Measurements from ENCODE around the gene RESF1. TPM values are rescaled to one million over a fixed set of nuclear protein-coding genes. Genes with fewer than 3 reads are reported as not detected.

RESF1 gene
- total and polyA plus RNA-seq, 2 donors from 2014 or later: 19.5 to 61.2 TPM

GRCh38 chr12:31985832-31986231, 26.6 kb downstream of the RESF1 start:
- TF ChIP-seq CTCF (IDR thresholded peaks at IDR 0.05; ENCODE audit: borderline replicate concordance, extremely low read depth, insufficient read depth): no peak
- no peak overlapping the region for H3K4me3 ChIP-seq (ENCODE audit: low read length in 3 of 3)
- H3K9ac ChIP-seq (ENCODE audit: low read length in 3 of 3): no peak overlapping the region
- intact Hi-C loops (cut with DNase I): no loop called here
- no peak overlapping the region for H3K27ac ChIP-seq (ENCODE audit: low read depth in 2 of 2, low read length in 2 of 2)
- H3K9me3 ChIP-seq (ENCODE audit: control insufficient read depth in 2 of 3, insufficient read depth in 1 of 3, low read length in 3 of 3): peaks cover 0 to 6% (median 0%) of the 10 kb centered on the region in 3 donors
- no peaks in the 10 kb centered on the region for H3K4me1 ChIP-seq (ENCODE audit: control insufficient read depth in 2 of 3, insufficient read depth in 2 of 3, low read depth in 1 of 3, low read length in 3 of 3)
- DNase-seq (no peak), FAIRE-seq (no peak)
- peaks cover 13 to 25% (median 16%) of the 10 kb centered on the region in 3 donors for H3K36me3 ChIP-seq (ENCODE audit: control insufficient read depth in 2 of 3, insufficient read depth in 3 of 3, low read length in 3 of 3)
- no peaks in the 10 kb centered on the region for H3K27me3 ChIP-seq (ENCODE audit: control insufficient read depth, insufficient read depth, low read length)

- peak in 2 of 5 donors; percentile 5 to 9 for DNase-seq
- intact Hi-C loops (cut with DNase I): no loop called here
- Histone ChIP-seq H3K9ac (ENCODE audit: low read length in 3 of 3) (no peak overlapping the region), H3K27ac (ENCODE audit: low read depth in 2 of 2, low read length in 2 of 2) (no peak overlapping the region), H3K4me1 (ENCODE audit: control insufficient read depth in 2 of 3, insufficient read depth in 2 of 3, low read depth in 1 of 3, low read length in 3 of 3) (no peaks in the 10 kb centered on the region), H3K4me3 (ENCODE audit: low read length in 3 of 3) (no peak overlapping the region), H3K27me3 (ENCODE audit: control insufficient read depth, insufficient read depth, low read length) (no peaks in the 10 kb centered on the region), H3K9me3 (ENCODE audit: control insufficient read depth in 2 of 3, insufficient read depth in 1 of 3, low read length in 3 of 3) (no peaks in the 10 kb centered on the region), H3K36me3 (ENCODE audit: control insufficient read depth in 2 of 3, insufficient read depth in 3 of 3, low read length in 3 of 3) (peaks cover 0 to 2% (median 0%) of the 10 kb centered on the region in 3 donors)
- TF ChIP-seq CTCF (IDR thresholded peaks at IDR 0.05; ENCODE audit: borderline replicate concordance, extremely low read depth, insufficient read depth): no peak
- FAIRE-seq: no peak
These were observed 30.6 kb downstream of the RESF1 start for GRCh38 chr12:31989571-31990362.

DNA sequence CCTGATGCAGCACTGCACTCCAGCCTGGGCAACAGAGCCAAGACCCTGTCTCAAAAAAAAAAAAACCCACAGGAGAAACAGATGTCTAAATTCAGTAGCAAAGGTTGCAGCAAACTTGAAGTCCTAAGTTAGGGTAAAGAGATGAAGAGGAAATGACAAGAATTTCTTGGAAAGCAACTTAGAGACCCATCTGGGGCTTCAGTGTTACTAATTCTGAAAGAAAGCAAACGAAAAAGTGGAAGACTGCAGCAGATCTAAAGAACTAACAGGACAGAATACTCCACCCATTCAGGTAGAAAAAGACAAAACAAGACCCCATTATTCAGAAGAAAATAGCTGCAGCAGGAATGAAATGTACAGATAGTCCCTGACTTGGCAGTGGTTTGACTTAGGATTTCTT, 31.9 kb downstream of the RESF1 start:
- no peak overlapping the region for H3K27ac ChIP-seq (ENCODE audit: low read depth in 2 of 2, low read length in 2 of 2)
- H3K9me3 ChIP-seq (ENCODE audit: control insufficient read depth in 2 of 3, insufficient read depth in 1 of 3, low read length in 3 of 3): no peaks in the 10 kb centered on the region
- no peaks in the 10 kb centered on the region for H3K4me1 ChIP-seq (ENCODE audit: control insufficient read depth in 2 of 3, insufficient read depth in 2 of 3, low read depth in 1 of 3, low read length in 3 of 3)
- intact Hi-C loops (cut with DNase I): no loop called here
- no peak for FAIRE-seq
- TF ChIP-seq CTCF (IDR thresholded peaks at IDR 0.05; ENCODE audit: borderline replicate concordance, extremely low read depth, insufficient read depth): no peak
- peaks cover 0 to 2% (median 0%) of the 10 kb centered on the region in 3 donors for H3K36me3 ChIP-seq (ENCODE audit: control insufficient read depth in 2 of 3, insufficient read depth in 3 of 3, low read length in 3 of 3)
- no peak overlapping the region for H3K4me3 ChIP-seq (ENCODE audit: low read length in 3 of 3)
- no peak for DNase-seq
- no peak overlapping the region for H3K9ac ChIP-seq (ENCODE audit: low read length in 3 of 3)
- no peaks in the 10 kb centered on the region for H3K27me3 ChIP-seq (ENCODE audit: control insufficient read depth, insufficient read depth, low read length)

All from kidney (tissue), 14 donors.